K562 (cell line): ENCODE data around the gene BAIAP2. TPM values are rescaled to one million over a fixed set of nuclear protein-coding genes. Genes with fewer than 3 reads are reported as not detected.

Source experiments
- E2F3 ChIP-seq: fragments of 250-450 bp; sonication (Bioruptor Pico); IDR thresholded peaks from 2 replicates; pipeline ENCODE4 v1.4.0; 2020; ENCODE audit warnings: mild to moderate bottlenecking
- GTF2E2 ChIP-seq: fragments of 200-800 bp; sonication (Bioruptor generic); IDR thresholded peaks from 2 replicates; pipeline ENCODE4 v1.6.1; 2016; ENCODE audit warnings: missing genetic modification characterization, missing compliant biosample characterization
- KDM2B ChIP-seq: fragments of 250-450 bp; sonication (Bioruptor Pico); IDR thresholded peaks from 2 replicates; pipeline ENCODE4 v1.8.0; 2021; ENCODE audit warnings: mild to moderate bottlenecking, moderate library complexity
- NFATC3 ChIP-seq: fragments of 450-650 bp; IDR thresholded peaks from 2 replicates; pipeline ENCODE4 v1.6.1; 2017; ENCODE audit warnings: mild to moderate bottlenecking
- POLR2A ChIP-seq: fragments of 450-650 bp; conservative IDR thresholded peaks from 2 replicates; pipeline ENCODE4 v1.6.1; 2016
- ZC3H4 ChIP-seq: sonication (generic); formaldehyde crosslinking; IDR thresholded peaks from 2 replicates; pipeline ENCODE4 v1.9.0; 2021; ENCODE audit warnings: missing genetic modification reagents, borderline replicate concordance
- polyA plus RNA-seq, 8 experiments: library from polyadenylated mRNA; depleted of rRNA in 4 of 8; stranded (reverse) in 5 of 8; unstranded in 3 of 8; fragments of >200 nt; fragmentation: Nextera tagmentation in 2 of 8; fragmentation: Illumina TruSeq in 1 of 8; extraction: Ambion mirVana in 2 of 8; extraction: Trizol in 1 of 8; gene quantifications; 2 replicates each; pipeline versions ENCODE4 v1.2.1 to v1.2.3, GENCODE V29; 2011 to 2014; ENCODE audit warnings: inconsistent platforms in 1 of 8, missing spikeins in 1 of 8
- total RNA-seq, 7 experiments: library from RNA; depleted of rRNA in 6 of 7; stranded (reverse); fragments of >200 nt in 6 of 7; fragmentation: Illumina TruSeq in 2 of 7; extraction: Trizol in 2 of 7; gene quantifications; 2 replicates each; pipeline versions ENCODE4 v1.2.1 to v1.2.3, GENCODE V29; 2011 to 2021; ENCODE audit warnings: low replicate concordance in 1 of 7
- TF ChIP-seq, protein P1 (sequence below): fragments of 450-650 bp; IDR thresholded peaks from 2 replicates; pipeline ENCODE4 v1.6.1; 2016; ENCODE audit warnings: mild to moderate bottlenecking, moderate library complexity
- TF ChIP-seq, protein P2 (sequence below): sonication (generic); formaldehyde crosslinking; IDR thresholded peaks from 2 replicates; pipeline ENCODE4 v1.4.0; 2020; ENCODE audit warnings: mild to moderate bottlenecking, missing genetic modification reagents
- TF ChIP-seq, protein P3 (sequence below): fragments of 450-650 bp; conservative IDR thresholded peaks from 2 replicates; pipeline ENCODE4 v1.6.1; 2016; ENCODE audit warnings: missing genetic modification characterization, low read depth, mild to moderate bottlenecking, missing compliant biosample characterization, moderate library complexity

BAIAP2 gene
- total and polyA plus RNA-seq, 9 of the 15 experiments (the other 6 are each of a cell fraction or from before 2014, with no cell fraction given): 2.3 to 51.6 (median 18.4) TPM

DNA sequence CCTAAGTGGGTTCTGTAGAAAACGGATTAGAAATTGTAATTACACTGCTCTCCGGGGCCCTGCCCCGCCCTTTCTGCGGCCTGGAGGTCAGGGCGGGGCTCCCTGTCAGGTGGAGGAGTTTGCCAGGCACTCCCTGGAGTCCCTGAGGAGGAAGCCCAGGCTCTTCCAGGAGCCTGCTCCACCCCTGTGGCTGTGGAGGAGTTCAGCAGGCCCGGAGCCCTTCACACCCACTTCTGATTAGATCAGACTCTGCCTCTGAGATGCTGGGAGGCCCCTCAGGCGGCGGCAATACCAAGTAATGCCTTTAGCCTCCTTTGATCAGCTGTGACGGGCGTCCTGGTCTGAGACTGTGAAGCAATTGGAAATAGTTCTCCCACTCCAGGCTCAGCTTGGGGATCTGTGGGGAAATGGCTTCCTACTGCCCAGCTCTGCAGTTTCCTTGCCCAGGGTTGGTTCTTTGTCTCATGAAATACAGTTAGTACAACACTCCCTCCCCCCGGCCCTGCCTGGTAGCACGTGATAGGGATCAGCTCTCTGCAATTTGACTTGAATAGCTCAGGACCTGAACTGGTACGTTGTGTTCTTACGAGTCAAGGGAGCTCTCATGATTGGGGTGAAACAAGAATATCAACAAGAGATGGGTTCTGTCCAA lies 22.3 kb downstream of the BAIAP2 start (continued):
- TF ChIP-seq, protein P1, sequence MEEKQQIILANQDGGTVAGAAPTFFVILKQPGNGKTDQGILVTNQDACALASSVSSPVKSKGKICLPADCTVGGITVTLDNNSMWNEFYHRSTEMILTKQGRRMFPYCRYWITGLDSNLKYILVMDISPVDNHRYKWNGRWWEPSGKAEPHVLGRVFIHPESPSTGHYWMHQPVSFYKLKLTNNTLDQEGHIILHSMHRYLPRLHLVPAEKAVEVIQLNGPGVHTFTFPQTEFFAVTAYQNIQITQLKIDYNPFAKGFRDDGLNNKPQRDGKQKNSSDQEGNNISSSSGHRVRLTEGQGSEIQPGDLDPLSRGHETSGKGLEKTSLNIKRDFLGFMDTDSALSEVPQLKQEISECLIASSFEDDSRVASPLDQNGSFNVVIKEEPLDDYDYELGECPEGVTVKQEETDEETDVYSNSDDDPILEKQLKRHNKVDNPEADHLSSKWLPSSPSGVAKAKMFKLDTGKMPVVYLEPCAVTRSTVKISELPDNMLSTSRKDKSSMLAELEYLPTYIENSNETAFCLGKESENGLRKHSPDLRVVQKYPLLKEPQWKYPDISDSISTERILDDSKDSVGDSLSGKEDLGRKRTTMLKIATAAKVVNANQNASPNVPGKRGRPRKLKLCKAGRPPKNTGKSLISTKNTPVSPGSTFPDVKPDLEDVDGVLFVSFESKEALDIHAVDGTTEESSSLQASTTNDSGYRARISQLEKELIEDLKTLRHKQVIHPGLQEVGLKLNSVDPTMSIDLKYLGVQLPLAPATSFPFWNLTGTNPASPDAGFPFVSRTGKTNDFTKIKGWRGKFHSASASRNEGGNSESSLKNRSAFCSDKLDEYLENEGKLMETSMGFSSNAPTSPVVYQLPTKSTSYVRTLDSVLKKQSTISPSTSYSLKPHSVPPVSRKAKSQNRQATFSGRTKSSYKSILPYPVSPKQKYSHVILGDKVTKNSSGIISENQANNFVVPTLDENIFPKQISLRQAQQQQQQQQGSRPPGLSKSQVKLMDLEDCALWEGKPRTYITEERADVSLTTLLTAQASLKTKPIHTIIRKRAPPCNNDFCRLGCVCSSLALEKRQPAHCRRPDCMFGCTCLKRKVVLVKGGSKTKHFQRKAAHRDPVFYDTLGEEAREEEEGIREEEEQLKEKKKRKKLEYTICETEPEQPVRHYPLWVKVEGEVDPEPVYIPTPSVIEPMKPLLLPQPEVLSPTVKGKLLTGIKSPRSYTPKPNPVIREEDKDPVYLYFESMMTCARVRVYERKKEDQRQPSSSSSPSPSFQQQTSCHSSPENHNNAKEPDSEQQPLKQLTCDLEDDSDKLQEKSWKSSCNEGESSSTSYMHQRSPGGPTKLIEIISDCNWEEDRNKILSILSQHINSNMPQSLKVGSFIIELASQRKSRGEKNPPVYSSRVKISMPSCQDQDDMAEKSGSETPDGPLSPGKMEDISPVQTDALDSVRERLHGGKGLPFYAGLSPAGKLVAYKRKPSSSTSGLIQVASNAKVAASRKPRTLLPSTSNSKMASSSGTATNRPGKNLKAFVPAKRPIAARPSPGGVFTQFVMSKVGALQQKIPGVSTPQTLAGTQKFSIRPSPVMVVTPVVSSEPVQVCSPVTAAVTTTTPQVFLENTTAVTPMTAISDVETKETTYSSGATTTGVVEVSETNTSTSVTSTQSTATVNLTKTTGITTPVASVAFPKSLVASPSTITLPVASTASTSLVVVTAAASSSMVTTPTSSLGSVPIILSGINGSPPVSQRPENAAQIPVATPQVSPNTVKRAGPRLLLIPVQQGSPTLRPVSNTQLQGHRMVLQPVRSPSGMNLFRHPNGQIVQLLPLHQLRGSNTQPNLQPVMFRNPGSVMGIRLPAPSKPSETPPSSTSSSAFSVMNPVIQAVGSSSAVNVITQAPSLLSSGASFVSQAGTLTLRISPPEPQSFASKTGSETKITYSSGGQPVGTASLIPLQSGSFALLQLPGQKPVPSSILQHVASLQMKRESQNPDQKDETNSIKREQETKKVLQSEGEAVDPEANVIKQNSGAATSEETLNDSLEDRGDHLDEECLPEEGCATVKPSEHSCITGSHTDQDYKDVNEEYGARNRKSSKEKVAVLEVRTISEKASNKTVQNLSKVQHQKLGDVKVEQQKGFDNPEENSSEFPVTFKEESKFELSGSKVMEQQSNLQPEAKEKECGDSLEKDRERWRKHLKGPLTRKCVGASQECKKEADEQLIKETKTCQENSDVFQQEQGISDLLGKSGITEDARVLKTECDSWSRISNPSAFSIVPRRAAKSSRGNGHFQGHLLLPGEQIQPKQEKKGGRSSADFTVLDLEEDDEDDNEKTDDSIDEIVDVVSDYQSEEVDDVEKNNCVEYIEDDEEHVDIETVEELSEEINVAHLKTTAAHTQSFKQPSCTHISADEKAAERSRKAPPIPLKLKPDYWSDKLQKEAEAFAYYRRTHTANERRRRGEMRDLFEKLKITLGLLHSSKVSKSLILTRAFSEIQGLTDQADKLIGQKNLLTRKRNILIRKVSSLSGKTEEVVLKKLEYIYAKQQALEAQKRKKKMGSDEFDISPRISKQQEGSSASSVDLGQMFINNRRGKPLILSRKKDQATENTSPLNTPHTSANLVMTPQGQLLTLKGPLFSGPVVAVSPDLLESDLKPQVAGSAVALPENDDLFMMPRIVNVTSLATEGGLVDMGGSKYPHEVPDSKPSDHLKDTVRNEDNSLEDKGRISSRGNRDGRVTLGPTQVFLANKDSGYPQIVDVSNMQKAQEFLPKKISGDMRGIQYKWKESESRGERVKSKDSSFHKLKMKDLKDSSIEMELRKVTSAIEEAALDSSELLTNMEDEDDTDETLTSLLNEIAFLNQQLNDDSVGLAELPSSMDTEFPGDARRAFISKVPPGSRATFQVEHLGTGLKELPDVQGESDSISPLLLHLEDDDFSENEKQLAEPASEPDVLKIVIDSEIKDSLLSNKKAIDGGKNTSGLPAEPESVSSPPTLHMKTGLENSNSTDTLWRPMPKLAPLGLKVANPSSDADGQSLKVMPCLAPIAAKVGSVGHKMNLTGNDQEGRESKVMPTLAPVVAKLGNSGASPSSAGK: peak; percentile 21; the same call in 1 of the 2 replicates
- TF ChIP-seq KDM2B (CRISPR knock-in tag) (no peak), E2F3 (CRISPR knock-in tag) (no peak), ZC3H4 (no peak), POLR2A (no peak), GTF2E2 (tag) (no peak), NFATC3 (no peak)
- TF ChIP-seq, protein P2, sequence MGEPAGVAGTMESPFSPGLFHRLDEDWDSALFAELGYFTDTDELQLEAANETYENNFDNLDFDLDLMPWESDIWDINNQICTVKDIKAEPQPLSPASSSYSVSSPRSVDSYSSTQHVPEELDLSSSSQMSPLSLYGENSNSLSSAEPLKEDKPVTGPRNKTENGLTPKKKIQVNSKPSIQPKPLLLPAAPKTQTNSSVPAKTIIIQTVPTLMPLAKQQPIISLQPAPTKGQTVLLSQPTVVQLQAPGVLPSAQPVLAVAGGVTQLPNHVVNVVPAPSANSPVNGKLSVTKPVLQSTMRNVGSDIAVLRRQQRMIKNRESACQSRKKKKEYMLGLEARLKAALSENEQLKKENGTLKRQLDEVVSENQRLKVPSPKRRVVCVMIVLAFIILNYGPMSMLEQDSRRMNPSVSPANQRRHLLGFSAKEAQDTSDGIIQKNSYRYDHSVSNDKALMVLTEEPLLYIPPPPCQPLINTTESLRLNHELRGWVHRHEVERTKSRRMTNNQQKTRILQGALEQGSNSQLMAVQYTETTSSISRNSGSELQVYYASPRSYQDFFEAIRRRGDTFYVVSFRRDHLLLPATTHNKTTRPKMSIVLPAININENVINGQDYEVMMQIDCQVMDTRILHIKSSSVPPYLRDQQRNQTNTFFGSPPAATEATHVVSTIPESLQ (CRISPR knock-in tag): no peak
- TF ChIP-seq, protein P3, sequence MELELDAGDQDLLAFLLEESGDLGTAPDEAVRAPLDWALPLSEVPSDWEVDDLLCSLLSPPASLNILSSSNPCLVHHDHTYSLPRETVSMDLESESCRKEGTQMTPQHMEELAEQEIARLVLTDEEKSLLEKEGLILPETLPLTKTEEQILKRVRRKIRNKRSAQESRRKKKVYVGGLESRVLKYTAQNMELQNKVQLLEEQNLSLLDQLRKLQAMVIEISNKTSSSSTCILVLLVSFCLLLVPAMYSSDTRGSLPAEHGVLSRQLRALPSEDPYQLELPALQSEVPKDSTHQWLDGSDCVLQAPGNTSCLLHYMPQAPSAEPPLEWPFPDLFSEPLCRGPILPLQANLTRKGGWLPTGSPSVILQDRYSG (tag): no peak
